NCI-H524 treated with DMSO at 0.1 percent for 48 hours (cell line): Measurements from ENCODE around the gene ZMYND15.

Experiments used
- DNase-seq: peaks from one replicate; lab custom pipeline; 2025; lab: John Stamatoyannopoulos, UW

The ZMYND15 gene

GRCh38 chr17:4743216-4743615, 3.6 kb downstream of the ZMYND15 start:
- no peak for DNase-seq

- DNase-seq = no peak
Measured at GRCh38 chr17:4743898-4744297, 4.3 kb downstream of the ZMYND15 start.

DNA sequence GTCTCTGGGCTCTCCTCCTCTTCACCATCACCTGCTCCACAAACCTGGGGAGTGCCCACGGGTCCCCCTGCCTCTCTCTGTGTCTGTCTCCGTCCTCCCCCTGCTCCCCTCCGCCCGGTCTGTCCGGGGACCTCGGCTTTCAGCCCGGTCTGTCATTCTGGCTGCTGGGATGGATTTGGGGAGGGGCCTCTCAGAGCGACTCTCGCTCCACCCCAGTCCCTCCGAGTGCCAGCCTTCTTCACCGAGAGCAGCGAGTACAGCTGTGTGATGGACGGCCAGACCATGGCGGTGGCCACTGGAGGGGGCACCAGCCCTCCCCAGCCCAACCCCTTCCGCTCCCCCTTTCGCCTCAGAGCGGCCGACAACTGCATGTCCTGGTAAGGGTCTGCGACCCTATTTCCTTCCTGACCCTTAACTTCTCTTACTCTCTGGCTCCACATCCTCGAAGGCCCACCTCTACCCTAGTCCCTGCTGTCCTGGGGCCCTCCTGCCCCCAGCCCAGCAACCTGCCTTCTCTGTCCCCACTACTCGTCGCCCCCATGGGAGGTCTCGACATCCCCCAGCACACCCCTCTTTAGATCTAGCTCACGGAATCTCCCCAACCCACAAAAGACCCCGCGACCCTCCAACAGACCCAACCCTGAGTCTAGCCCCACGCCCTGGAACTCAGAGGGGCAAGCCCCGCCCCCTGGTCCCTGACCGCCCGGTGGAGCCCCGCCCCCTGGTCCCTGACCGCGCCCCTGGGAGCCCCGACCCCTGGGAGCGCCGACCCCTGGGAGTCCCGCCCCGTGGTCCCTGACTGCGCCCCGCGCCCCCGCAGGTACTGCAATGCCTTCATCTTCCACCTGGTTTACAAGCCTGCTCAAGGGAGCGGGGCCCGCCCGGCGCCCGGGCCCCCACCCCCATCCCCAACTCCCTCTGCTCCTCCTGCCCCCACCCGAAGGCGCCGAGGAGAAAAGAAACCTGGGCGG, 5.7 kb downstream of the ZMYND15 start:
- DNase-seq = no peak

GRCh38 chr17:4747847-4748246, 8.2 kb downstream of the ZMYND15 start:
- DNase-seq = no peak

GRCh38 chr17:4748686-4749085, 9.1 kb downstream of the ZMYND15 start:
- no peak for DNase-seq

DNA sequence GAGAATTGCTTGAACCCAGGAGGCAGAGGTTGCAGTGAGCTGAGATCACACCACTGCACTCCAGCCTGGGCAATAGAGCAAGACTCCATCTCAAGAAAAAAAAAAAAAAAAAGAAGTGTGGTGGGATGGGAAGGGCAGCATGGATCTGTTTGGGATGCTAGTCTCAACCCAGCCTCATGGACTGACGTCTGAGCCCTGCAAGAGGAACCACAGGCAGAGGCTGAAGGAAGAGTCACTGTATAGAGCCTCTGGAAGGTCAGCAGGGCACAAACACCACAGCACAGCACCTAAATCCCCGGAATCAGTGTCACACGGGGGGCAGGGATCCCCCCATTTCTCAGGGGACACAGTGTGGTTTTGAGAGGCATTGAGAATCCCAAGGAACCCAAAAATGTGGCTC, 11.0 kb downstream of the ZMYND15 start:
- DNase-seq = no peak

- DNase-seq = no peak
Measured at GRCh38 chr17:4751932-4752331, 12.3 kb downstream of the ZMYND15 start.

GRCh38 chr17:4753392-4753791, 13.8 kb downstream of the ZMYND15 start:
- no peak for DNase-seq

DNA sequence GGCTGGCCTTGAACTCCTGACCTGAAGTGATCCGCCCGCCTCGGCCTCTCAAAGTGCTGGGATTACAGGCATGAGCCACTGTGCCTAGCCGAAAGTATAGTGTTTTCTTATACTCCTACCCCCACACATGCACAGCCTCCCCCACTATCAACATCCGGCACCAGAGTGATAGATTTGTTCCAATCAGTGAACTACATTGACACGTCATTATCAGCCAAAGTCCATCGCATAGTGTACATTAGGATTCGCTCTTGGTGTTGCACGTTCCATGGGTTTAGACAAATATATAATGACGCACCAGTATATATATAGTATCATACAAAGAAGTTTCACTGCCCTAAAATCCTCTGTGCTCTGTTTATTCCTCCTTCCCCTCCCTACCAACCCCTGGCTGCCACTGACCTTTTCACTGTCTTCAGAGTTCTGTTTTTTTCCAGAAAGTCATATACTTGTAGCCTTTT, 20.2 kb downstream of the ZMYND15 start:
- DNase-seq = no peak

- DNase-seq = no peak
Measured at GRCh38 chr17:4764595-4764994, 25.0 kb downstream of the ZMYND15 start.

- DNase-seq = no peak
Measured at GRCh38 chr17:4766201-4766600, 26.6 kb downstream of the ZMYND15 start.

DNA sequence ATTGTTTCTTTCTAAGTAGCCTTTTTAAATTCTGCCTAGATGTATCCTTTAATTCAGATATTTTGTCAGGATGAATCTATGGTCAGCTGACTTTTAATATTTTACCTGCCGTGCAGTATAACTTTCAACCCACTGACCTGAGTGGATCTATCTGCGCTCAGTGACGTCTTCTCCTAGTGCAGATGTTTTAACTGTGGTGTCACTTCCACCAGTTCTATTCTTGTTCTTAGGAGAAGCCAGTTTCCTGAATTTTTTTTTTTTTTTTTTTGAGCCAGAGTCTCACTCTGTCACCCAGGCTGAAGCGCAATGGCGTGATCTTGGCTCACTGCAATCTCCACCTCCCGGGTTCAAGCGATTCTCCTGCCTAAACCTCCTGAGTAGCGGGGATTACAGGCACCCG, 27.1 kb downstream of the ZMYND15 start:
- no peak for DNase-seq

- no peak for DNase-seq
Measured at GRCh38 chr17:4768298-4768697, 28.7 kb downstream of the ZMYND15 start.

- DNase-seq = no peak
Measured at GRCh38 chr17:4769628-4770027, 30.0 kb downstream of the ZMYND15 start.

DNA sequence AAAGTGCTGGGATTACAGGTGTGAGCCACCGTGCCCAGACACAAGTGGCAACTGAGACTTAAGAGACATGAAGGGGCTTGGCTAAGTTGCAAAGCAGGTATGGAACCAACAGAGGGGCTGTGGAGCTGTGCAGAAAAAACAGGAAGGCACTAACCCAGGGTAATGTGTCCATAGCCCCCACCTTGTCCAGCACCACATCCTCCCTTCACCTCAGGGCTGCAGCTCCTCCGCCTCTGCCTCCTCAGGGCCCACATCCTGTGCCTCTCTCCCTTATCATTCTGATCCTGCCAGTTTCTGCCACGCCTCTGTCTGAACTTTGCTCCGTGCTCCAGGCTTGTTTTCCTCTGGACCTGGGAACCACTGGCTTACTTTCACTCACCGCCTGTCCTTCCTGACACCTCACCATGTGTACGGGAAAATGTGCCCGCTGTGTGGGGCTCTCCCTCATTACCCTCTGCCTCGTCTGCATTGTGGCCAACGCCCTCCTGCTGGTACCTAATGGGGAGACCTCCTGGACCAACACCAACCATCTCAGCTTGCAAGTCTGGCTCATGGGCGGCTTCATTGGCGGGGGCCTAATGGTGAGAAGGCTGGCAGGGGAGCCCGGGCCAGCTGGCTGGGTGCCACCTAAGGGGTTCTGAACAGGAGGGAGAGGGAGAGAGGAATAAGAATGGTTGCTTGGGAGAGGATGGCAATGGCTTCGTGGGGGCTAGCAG, 32.0 kb downstream of the ZMYND15 start, which contains the start of gene TM4SF5:
TSS of gene TM4SF5 (plus strand) at position 368 of the 716 bp plus-strand sequence. CDS start at position 405, 37 bp downstream.
- DNase-seq = no peak

DNA sequence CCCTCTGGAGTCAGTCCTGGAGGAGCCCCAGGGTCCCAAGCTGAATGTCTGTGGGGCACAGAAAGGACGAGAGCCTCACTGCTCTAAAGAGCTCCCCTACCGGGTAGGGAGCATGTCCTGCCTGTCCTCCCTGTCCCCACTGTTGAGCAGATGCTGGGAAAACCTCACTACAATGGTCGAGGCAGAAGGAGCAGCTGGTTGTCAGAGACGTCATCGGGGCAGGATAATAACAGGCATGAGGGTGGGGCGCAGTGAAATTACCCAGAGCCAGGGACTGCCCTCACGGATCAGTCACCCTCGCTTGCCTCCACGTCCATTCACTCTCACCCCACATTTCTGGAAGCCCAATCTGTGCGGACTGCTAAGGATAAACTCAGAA, 32.6 kb downstream of the ZMYND15 start:
- no peak for DNase-seq

- no peak for DNase-seq
Measured at GRCh38 chr17:4777969-4778760, 38.5 kb downstream of the ZMYND15 start.

DNA sequence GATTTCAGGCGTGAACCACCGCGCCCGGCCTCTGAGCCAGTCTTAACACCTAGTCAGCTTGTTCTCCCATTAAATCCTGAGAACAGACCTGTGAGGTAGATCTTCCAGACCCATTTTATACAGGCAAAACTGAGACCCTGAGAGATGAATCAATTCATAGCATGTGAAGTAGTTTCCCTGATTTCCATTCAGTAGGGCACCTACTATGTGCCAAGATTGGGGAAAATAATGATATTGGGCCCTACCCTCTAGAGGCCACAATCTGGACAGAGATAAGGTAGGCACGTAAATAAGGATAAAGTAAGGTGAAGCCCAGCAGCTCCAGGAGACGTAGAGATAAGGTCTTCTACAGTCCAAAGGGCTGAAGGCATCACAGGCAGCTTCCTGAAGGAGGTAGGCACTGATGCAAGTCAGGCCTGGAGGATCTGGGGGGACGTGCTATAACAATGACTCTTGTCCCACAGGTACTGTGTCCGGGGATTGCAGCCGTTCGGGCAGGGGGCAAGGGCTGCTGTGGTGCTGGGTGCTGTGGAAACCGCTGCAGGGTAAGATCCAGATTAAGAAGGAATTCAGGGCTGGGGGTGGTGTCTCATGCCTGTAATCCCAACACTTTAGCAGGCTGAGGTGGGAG, 40.8 kb downstream of the ZMYND15 start:
- no peak for DNase-seq

- no peak for DNase-seq
Measured at GRCh38 chr17:4782652-4783051, 43.0 kb downstream of the ZMYND15 start.

GRCh38 chr17:4785311-4786105, 45.9 kb downstream of the ZMYND15 start:
- no peak for DNase-seq

GRCh38 chr17:4786106-4786511, 46.5 kb downstream of the ZMYND15 start, which contains the start of gene VMO1:
Gene VMO1 (minus strand): TSS chr17:4786364. CDS start chr17:4786352, 12 bp downstream.
- peak; percentile 5 for DNase-seq
